ENCODE data around the gene FBF1. TPM values are rescaled to one million over a fixed set of nuclear protein-coding genes. Genes with fewer than 3 reads are reported as not detected.
A peak's percentile ranks its signal among the peaks of the same experiment; 100 is the strongest.
"Not testable (repeated sequence)": the region's sequence is repeated elsewhere in the genome, so short reads cannot be mapped to it uniquely, and the experiment has no call there.

Gene FBF1
- total and polyA plus RNA-seq, 8 donors: 7.3 to 13.1 (median 9.0) TPM

- Histone ChIP-seq H3K36me3 (peaks cover 0 to 8% of the 10 kb centered on the region in 2 donors), H3K27me3 (no peaks in the 10 kb centered on the region), H3K27ac (peak overlapping the region; percentile 67 to 85), H3K4me3 (no peak overlapping the region), H3K9me3 (no peaks in the 10 kb centered on the region), H3K4me1 (peaks cover 26 to 34% of the 10 kb centered on the region in 2 donors)
- ATAC-seq: peak; percentile 9
- intact Hi-C loops (cut with DNase I): no loop called here
- TF ChIP-seq CTCF (IDR thresholded peaks at IDR 0.05): no peak
- peak in 2 of 4 donors; percentile 86 to 90 for DNase-seq
Measured at GRCh38 chr17:75869282-75870141, 71.3 kb downstream of the FBF1 start.

GRCh38 chr17:75868730-75869281 is 72.0 kb downstream of the FBF1 start:
- H3K9me3 ChIP-seq; H3K36me3 ChIP-seq; DNase-seq; intact Hi-C loops (cut with DNase I); H3K4me3 ChIP-seq; ATAC-seq; H3K27me3 ChIP-seq: not testable (repeated sequence)
- Histone ChIP-seq H3K4me1 (peaks cover 32 to 35% of the 10 kb centered on the region in 2 donors), H3K27ac (peak overlapping the region; percentile 67 to 85)

- H3K27me3 ChIP-seq; H3K27ac ChIP-seq; H3K36me3 ChIP-seq; ATAC-seq; intact Hi-C loops (cut with DNase I); H3K4me3 ChIP-seq; DNase-seq; H3K9me3 ChIP-seq: not testable (repeated sequence)
- peaks cover 22 to 24% of the 10 kb centered on the region in 2 donors for H3K4me1 ChIP-seq
Measured at GRCh38 chr17:75865404-75866188, 75.2 kb downstream of the FBF1 start.

- H3K36me3 ChIP-seq; H3K4me3 ChIP-seq; H3K27me3 ChIP-seq; DNase-seq; H3K9me3 ChIP-seq; intact Hi-C loops (cut with DNase I): not testable (repeated sequence)
- peaks cover 21 to 25% of the 10 kb centered on the region in 2 donors for H3K4me1 ChIP-seq
- peak overlapping the region; percentile 50 to 75 for H3K27ac ChIP-seq
- peak; percentile 3 for ATAC-seq
Measured at GRCh38 chr17:75864887-75865286, 76.0 kb downstream of the FBF1 start.

GRCh38 chr17:75864448-75864871 is 76.4 kb downstream of the FBF1 start:
- Histone ChIP-seq H3K36me3 (no peaks in the 10 kb centered on the region), H3K9me3 (no peaks in the 10 kb centered on the region), H3K27me3 (no peaks in the 10 kb centered on the region), H3K27ac (peak overlapping the region; percentile 50 to 75), H3K4me1 (peaks cover 17 to 29% of the 10 kb centered on the region in 2 donors), H3K4me3 (no peak overlapping the region)
- DNase-seq: peak in 3 of 4 donors; percentile 69 to 98 (median 96)
- no peak for TF ChIP-seq CTCF (IDR thresholded peaks at IDR 0.05)
- ATAC-seq: peak; percentile 87
- intact Hi-C loops (cut with DNase I): no loop called here

- ATAC-seq: no peak
- peak overlapping the region in 1 of 2 donors; percentile 31 for H3K27ac ChIP-seq
- H3K4me3 ChIP-seq: no peak overlapping the region
Measured at GRCh38 chr17:75861927-75862317, 78.9 kb downstream of the FBF1 start.

More at GRCh38 chr17:75861927-75862317, 78.9 kb downstream of the FBF1 start:
- H3K36me3 ChIP-seq: no peaks in the 10 kb centered on the region
- H3K9me3 ChIP-seq: no peaks in the 10 kb centered on the region
- intact Hi-C loops (cut with DNase I): no loop called here
- no peaks in the 10 kb centered on the region for H3K27me3 ChIP-seq
- no peak for TF ChIP-seq CTCF (IDR thresholded peaks at IDR 0.05)
- H3K4me1 ChIP-seq: peaks cover 15 to 53% of the 10 kb centered on the region in 2 donors
- no peak for DNase-seq

Other genes starting within 250 kb of the FBF1 start
- 10 to 100 TPM; 44.1 to 54.8 TPM for gene ITGB4, start 219.6 kb downstream of the FBF1 start, total RNA-seq
- 10 to 100 TPM in 1 of 6 donors, 1 to 10 TPM in 5; 4.6 to 12.2 (median 8.9) TPM for gene ITGB4, start 219.6 kb downstream of the FBF1 start, polyA plus RNA-seq (ENCODE audit: insufficient read length in 6 of 6)
- 10 to 100 TPM; 38.1 to 39.6 TPM for gene GALK1, start 175.8 kb downstream of the FBF1 start, total RNA-seq
- 10 to 100 TPM; 10.3 to 19.2 (median 15.0) TPM for gene GALK1, start 175.8 kb downstream of the FBF1 start, polyA plus RNA-seq (ENCODE audit: insufficient read length in 6 of 6)
- gene UNK, start 156.2 kb downstream of the FBF1 start, total RNA-seq: 10 to 100 TPM; 19.8 to 24.6 TPM
- gene UNK, start 156.2 kb downstream of the FBF1 start, polyA plus RNA-seq (ENCODE audit: insufficient read length in 6 of 6): 10 to 100 TPM; 48.4 to 54.6 (median 50.6) TPM
- 10 to 100 TPM; 60.5 to 91.4 TPM for gene UNC13D, start 96.6 kb downstream of the FBF1 start, total RNA-seq
- gene UNC13D, start 96.6 kb downstream of the FBF1 start, polyA plus RNA-seq (ENCODE audit: insufficient read length in 6 of 6): 10 to 100 TPM; 24.9 to 49.5 (median 36.6) TPM
- gene WBP2, start 85.7 kb downstream of the FBF1 start, total RNA-seq: 100 to 1,000 TPM; 119 to 132 TPM
- 10 to 100 TPM; 64.1 to 78.0 (median 73.6) TPM for gene WBP2, start 85.7 kb downstream of the FBF1 start, polyA plus RNA-seq (ENCODE audit: insufficient read length in 6 of 6)
- gene TRIM47, start 62.5 kb downstream of the FBF1 start, total RNA-seq: 10 to 100 TPM; 43.0 to 63.8 TPM
- 10 to 100 TPM; 13.4 to 26.9 (median 20.3) TPM for gene TRIM47, start 62.5 kb downstream of the FBF1 start, polyA plus RNA-seq (ENCODE audit: insufficient read length in 6 of 6)
- gene TRIM65, start 44.1 kb downstream of the FBF1 start, total RNA-seq: 10 to 100 TPM; 26.3 to 35.1 TPM
- gene TRIM65, start 44.1 kb downstream of the FBF1 start, polyA plus RNA-seq (ENCODE audit: insufficient read length in 6 of 6): 10 to 100 TPM; 15.8 to 30.9 (median 19.1) TPM
- 10 to 100 TPM; 80.5 to 81.8 TPM for gene MRPL38, start 36.2 kb downstream of the FBF1 start, total RNA-seq
- 10 to 100 TPM; 61.1 to 86.4 (median 71.7) TPM for gene MRPL38, start 36.2 kb downstream of the FBF1 start, polyA plus RNA-seq (ENCODE audit: insufficient read length in 6 of 6)
- gene ACOX1, start 38.1 kb upstream of the FBF1 start, total RNA-seq: 10 to 100 TPM; 81.0 TPM
- 10 to 100 TPM; 25.6 to 34.5 (median 29.4) TPM for gene ACOX1, start 38.1 kb upstream of the FBF1 start, polyA plus RNA-seq (ENCODE audit: insufficient read length in 6 of 6)
- gene TEN1, start 38.2 kb upstream of the FBF1 start, total RNA-seq: 10 to 100 TPM; 19.3 to 20.7 TPM
- 10 to 100 TPM; 24.5 to 32.2 (median 29.7) TPM for gene TEN1, start 38.2 kb upstream of the FBF1 start, polyA plus RNA-seq (ENCODE audit: insufficient read length in 6 of 6)
- gene CDK3, start 59.8 kb upstream of the FBF1 start, total RNA-seq: 1 to 10 TPM; 5.4 to 6.1 TPM
- 10 to 100 TPM; 14.1 to 23.3 (median 21.0) TPM for gene CDK3, start 59.8 kb upstream of the FBF1 start, polyA plus RNA-seq (ENCODE audit: insufficient read length in 6 of 6)
- gene EVPL, start 86.3 kb upstream of the FBF1 start, total RNA-seq: 10 to 100 TPM; 29.1 to 44.8 TPM
- gene EVPL, start 86.3 kb upstream of the FBF1 start, polyA plus RNA-seq (ENCODE audit: insufficient read length in 6 of 6): 10 to 100 TPM; 23.3 to 53.1 (median 43.9) TPM
- gene SRP68, start 131.5 kb upstream of the FBF1 start, total RNA-seq: 10 to 100 TPM; 61.0 to 72.3 TPM
- 100 to 1,000 TPM in 2 of 6 donors, 10 to 100 TPM in 4; 95.0 to 104 (median 98.6) TPM for gene SRP68, start 131.5 kb upstream of the FBF1 start, polyA plus RNA-seq (ENCODE audit: insufficient read length in 6 of 6)
- gene GALR2, start 133.7 kb upstream of the FBF1 start, total RNA-seq: under 1 TPM in 1 of 2 donors, not detected in 1; 0.23 TPM
- gene GALR2, start 133.7 kb upstream of the FBF1 start, polyA plus RNA-seq (ENCODE audit: insufficient read length in 6 of 6): under 1 TPM in 2 of 6 donors, not detected in 4; 0.12 to 0.21 TPM
- gene ZACN, start 138.1 kb upstream of the FBF1 start, total RNA-seq: under 1 TPM in 1 of 2 donors, not detected in 1; 0.12 TPM
- 10 to 100 TPM; 16.4 to 27.5 (median 18.0) TPM for gene ZACN, start 138.1 kb upstream of the FBF1 start, polyA plus RNA-seq (ENCODE audit: insufficient read length in 6 of 6)
- 100 to 1,000 TPM; 114 to 123 TPM for gene EXOC7, start 162.7 kb upstream of the FBF1 start, total RNA-seq
- gene EXOC7, start 162.7 kb upstream of the FBF1 start, polyA plus RNA-seq (ENCODE audit: insufficient read length in 6 of 6): 100 to 1,000 TPM; 147 to 178 (median 164) TPM
- gene FOXJ1, start 200.2 kb upstream of the FBF1 start, total RNA-seq: 10 to 100 TPM in 1 of 2 donors, 1 to 10 TPM in 1; 7.7 to 15.9 TPM
- gene FOXJ1, start 200.2 kb upstream of the FBF1 start, polyA plus RNA-seq (ENCODE audit: insufficient read length in 6 of 6): 10 to 100 TPM; 13.9 to 30.4 (median 20.9) TPM